ENCODE results near the gene GSTT4. TPM values are rescaled to one million over a fixed set of nuclear protein-coding genes. Genes with fewer than 3 reads are reported as not detected.
"Not testable (repeated sequence)": the region's sequence is repeated elsewhere in the genome, so short reads cannot be mapped to it uniquely, and the experiment has no call there.

Gene GSTT4
- total and polyA plus RNA-seq, 12 donors: not detected

GRCh38 chr22:23971927-23972326, 33.3 kb downstream of the GSTT4 start:
- intact Hi-C loops (cut with DNase I): loop anchor here in 1 of 2 donors (5.0 kb wide), 1 partner anchor 45 kb away; no protein-coding TSS in a partner anchor
- 92 to 100% (median 96%) methylated on average over 3 of the region's 3 CpGs for WGBS, 4 donors
- not testable (repeated sequence) for DNase-seq

GRCh38 chr22:23970816-23971486, 34.3 kb downstream of the GSTT4 start:
- H3K27ac ChIP-seq: no peak overlapping the region
- no peak overlapping the region for H3K4me3 ChIP-seq
- 72 to 94% (median 80%) methylated on average over 5 to 6 of the region's 6 CpGs for WGBS, 4 donors
- H3K4me1 ChIP-seq (replicated peaks in 1 of 2): no peaks in the 10 kb centered on the region
- TF ChIP-seq POLR2A (IDR thresholded peaks at IDR 0.05): no peak
- no peak for TF ChIP-seq CTCF (IDR thresholded peaks at IDR 0.05)
- H3K27me3 ChIP-seq: no peaks in the 10 kb centered on the region
- peaks cover 0 to 16% of the 10 kb centered on the region in 2 donors for H3K36me3 ChIP-seq (replicated peaks in 1 of 2)
- no peaks in the 10 kb centered on the region for H3K9me3 ChIP-seq (replicated peaks in 1 of 3)
- no peak for DNase-seq
- intact Hi-C loops (cut with DNase I): loop anchor here in 1 of 2 donors (5.0 kb wide), 1 partner anchor 44 kb away; no protein-coding TSS in a partner anchor

More at GRCh38 chr22:23971927-23972326, 33.3 kb downstream of the GSTT4 start:
- H3K27ac ChIP-seq; H3K27me3 ChIP-seq; H3K4me1 ChIP-seq (replicated peaks in 1 of 2); H3K4me3 ChIP-seq; H3K9me3 ChIP-seq (replicated peaks in 1 of 3): not testable (repeated sequence)
- H3K36me3 ChIP-seq (replicated peaks in 1 of 2): peaks cover 0 to 16% of the 10 kb centered on the region in 2 donors

- H3K9me3 ChIP-seq (replicated peaks in 1 of 3): no peaks in the 10 kb centered on the region
- 70 to 83% (median 81%) methylated on average over 5 of the region's 5 CpGs for WGBS, 4 donors
- DNase-seq: no peak
- H3K36me3 ChIP-seq (replicated peaks in 1 of 2): peaks cover 0 to 16% of the 10 kb centered on the region in 2 donors
- H3K27ac ChIP-seq: no peak overlapping the region
- H3K4me3 ChIP-seq: no peak overlapping the region
- no peaks in the 10 kb centered on the region for H3K4me1 ChIP-seq (replicated peaks in 1 of 2)
- TF ChIP-seq POLR2A (IDR thresholded peaks at IDR 0.05) (no peak), CTCF (IDR thresholded peaks at IDR 0.05) (no peak)
- H3K27me3 ChIP-seq: no peaks in the 10 kb centered on the region
- intact Hi-C loops (cut with DNase I): loop anchor here in 1 of 2 donors (5.0 kb wide), 1 partner anchor 43 kb away; no protein-coding TSS in a partner anchor
These were observed 35.0 kb downstream of the GSTT4 start for GRCh38 chr22:23970201-23970641.

GRCh38 chr22:23969071-23969470, 36.2 kb downstream of the GSTT4 start:
- H3K36me3 ChIP-seq (replicated peaks in 1 of 2): peaks cover 0 to 16% of the 10 kb centered on the region in 2 donors
- intact Hi-C loops (cut with DNase I): no loop called here
- no peaks in the 10 kb centered on the region for H3K4me1 ChIP-seq (replicated peaks in 1 of 2)
- H3K4me3 ChIP-seq: no peak overlapping the region
- DNase-seq: no peak
- TF ChIP-seq POLR2A (IDR thresholded peaks at IDR 0.05) (no peak), CTCF (IDR thresholded peaks at IDR 0.05) (no peak)
- WGBS, 4 donors: 88 to 94% (median 92%) methylated on average over 2 to 3 of the region's 3 CpGs
- H3K27me3 ChIP-seq: no peaks in the 10 kb centered on the region
- no peaks in the 10 kb centered on the region for H3K9me3 ChIP-seq (replicated peaks in 1 of 3)
- H3K27ac ChIP-seq: no peak overlapping the region

GRCh38 chr22:23966568-23966967, 38.7 kb downstream of the GSTT4 start, which contains the start of gene DDTL:
TSS of gene DDTL (plus strand) at chr22:23966888. CDS start at chr22:23966915, 27 bp downstream.
- DNase-seq; H3K9me3 ChIP-seq (replicated peaks in 1 of 3); H3K4me3 ChIP-seq; H3K27me3 ChIP-seq; intact Hi-C loops (cut with DNase I); H3K4me1 ChIP-seq (replicated peaks in 1 of 2); H3K27ac ChIP-seq: not testable (repeated sequence)
- peaks cover 0 to 12% of the 10 kb centered on the region in 2 donors for H3K36me3 ChIP-seq (replicated peaks in 1 of 2)
- no CpG with 5 or more reads among the region's 30 CpGs for WGBS, 4 donors

GRCh38 chr22:23966094-23966493, 39.2 kb downstream of the GSTT4 start:
- intact Hi-C loops (cut with DNase I): not testable (repeated sequence)
- no CpG with 5 or more reads among the region's 18 CpGs for WGBS, 4 donors

GRCh38 chr22:23961084-23961771, 44.0 kb downstream of the GSTT4 start, which contains the start of gene GSTT2B:
TSS of gene GSTT2B (minus strand) at chr22:23961195. CDS start at chr22:23961131, 64 bp downstream.
- H3K4me1 ChIP-seq (replicated peaks in 1 of 2); H3K27me3 ChIP-seq; DNase-seq; H3K4me3 ChIP-seq; H3K36me3 ChIP-seq (replicated peaks in 1 of 2); intact Hi-C loops (cut with DNase I); H3K9me3 ChIP-seq (replicated peaks in 1 of 3); H3K27ac ChIP-seq: not testable (repeated sequence)
- no CpG with 5 or more reads among the region's 43 CpGs for WGBS, 4 donors

More at GRCh38 chr22:23966094-23966493, 39.2 kb downstream of the GSTT4 start:
- H3K27me3 ChIP-seq; H3K27ac ChIP-seq; H3K4me1 ChIP-seq (replicated peaks in 1 of 2); H3K9me3 ChIP-seq (replicated peaks in 1 of 3); H3K4me3 ChIP-seq; DNase-seq; H3K36me3 ChIP-seq (replicated peaks in 1 of 2): not testable (repeated sequence)

Measured in adrenal gland (tissue), 12 donors.